Cardiac fibroblast (primary cell): ENCODE data around the gene KCND3.

Experiments
- DNase-seq, 2 donors: peaks; one replicate each; pipeline versions ENCODE4 v3.0.0 to v3.0.0-alpha.2; 2010; ENCODE audit warnings: low read depth in 2 of 2
- H3K4me3 ChIP-seq, 2 donors: replicated peaks in 1 of 2; 1 replicate in 1 of 2; 2 replicates in 1 of 2; pipeline ENCODE4 v1.5.1; 2011; ENCODE audit warnings: low read depth in 2 of 2, low read length in 2 of 2, mild to moderate bottlenecking in 2 of 2, moderate library complexity in 1 of 2
- CTCF ChIP-seq: IDR thresholded peaks from one replicate; pipeline ENCODE4 v1.5.1; 2011; ENCODE audit warnings: low read depth, mild to moderate bottlenecking, low read length, inconsistent platforms

The KCND3 gene

DNA sequence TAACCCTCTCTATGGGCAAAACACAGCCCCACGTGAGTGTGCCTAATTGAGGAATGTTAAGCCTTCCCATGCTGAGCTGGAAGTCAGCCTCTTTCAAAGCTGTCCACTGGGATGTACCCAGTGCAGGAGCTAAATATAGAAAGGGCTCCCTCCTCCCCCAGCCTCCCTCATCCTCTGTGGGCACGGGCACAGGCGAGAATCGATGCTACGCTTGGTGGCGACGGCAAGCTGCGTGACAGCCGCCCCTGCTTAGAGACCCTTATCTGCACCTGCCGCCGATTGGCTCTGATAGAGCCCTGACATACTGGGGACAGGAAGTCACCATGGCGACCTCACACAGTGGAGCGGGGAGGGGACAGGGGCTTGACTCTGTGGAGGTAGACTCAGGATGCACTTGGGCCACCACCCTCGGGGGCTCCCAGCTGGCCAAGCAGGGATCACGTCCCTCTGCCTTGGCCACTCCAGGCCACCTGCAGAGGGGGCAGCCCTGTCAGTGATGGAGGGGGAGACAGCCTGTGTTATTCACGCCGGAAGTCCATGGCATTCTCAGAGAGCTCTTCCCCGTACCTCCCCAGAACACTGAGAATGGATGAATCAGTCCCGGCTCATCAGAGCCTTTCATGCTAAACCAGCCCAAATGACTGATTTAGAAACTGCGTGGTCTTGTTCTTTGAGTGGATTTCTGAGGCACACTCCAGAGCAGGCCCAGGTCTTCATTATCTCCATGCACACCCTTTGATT is 84.8 kb downstream of the KCND3 start:
- no peak for DNase-seq
- no peak overlapping the region for H3K4me3 ChIP-seq
- TF ChIP-seq CTCF: no peak

DNA sequence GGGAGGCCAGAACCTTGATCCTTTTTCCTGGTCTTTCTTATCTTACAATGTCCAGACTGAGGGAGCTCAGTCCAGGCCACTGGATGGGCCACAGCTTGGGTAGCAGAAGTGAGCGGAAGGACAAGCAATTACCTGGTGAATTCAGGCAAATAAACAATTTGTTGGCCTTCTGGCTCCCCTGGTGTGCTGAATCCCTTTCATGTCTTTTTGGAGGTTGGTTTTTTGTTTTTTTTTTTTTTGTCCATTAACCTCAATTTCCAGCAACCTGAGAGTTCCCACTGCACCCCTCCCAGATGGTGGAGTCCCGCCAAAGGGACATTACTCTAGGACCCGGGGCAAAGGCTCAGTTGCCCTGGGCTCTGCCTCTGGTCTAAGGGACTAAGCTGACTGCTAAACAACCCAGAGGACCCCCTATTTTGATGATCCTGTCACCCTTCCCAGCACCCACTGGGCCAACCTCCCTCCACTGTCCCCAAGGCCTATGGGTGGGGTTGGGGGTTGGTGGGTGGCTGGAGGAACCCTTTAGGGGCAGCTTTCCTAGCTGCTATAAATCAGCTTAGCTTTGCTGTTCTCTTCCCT is 85.5 kb downstream of the KCND3 start:
- no peak for DNase-seq

GRCh38 chr1:111903148-111903870 is 86.2 kb downstream of the KCND3 start:
- DNase-seq: no peak
- TF ChIP-seq CTCF: no peak
- no peak overlapping the region for H3K4me3 ChIP-seq

More for the DNA sequence above, 85.5 kb downstream of the KCND3 start:
- TF ChIP-seq CTCF: no peak
- no peak overlapping the region for H3K4me3 ChIP-seq

GRCh38 chr1:111895469-111895868 is 94.0 kb downstream of the KCND3 start:
- DNase-seq: no peak
- TF ChIP-seq CTCF: no peak
- no peak overlapping the region for H3K4me3 ChIP-seq

GRCh38 chr1:111895017-111895416 is 94.5 kb downstream of the KCND3 start:
- TF ChIP-seq CTCF: no peak
- DNase-seq: no peak
- no peak overlapping the region for H3K4me3 ChIP-seq

DNA sequence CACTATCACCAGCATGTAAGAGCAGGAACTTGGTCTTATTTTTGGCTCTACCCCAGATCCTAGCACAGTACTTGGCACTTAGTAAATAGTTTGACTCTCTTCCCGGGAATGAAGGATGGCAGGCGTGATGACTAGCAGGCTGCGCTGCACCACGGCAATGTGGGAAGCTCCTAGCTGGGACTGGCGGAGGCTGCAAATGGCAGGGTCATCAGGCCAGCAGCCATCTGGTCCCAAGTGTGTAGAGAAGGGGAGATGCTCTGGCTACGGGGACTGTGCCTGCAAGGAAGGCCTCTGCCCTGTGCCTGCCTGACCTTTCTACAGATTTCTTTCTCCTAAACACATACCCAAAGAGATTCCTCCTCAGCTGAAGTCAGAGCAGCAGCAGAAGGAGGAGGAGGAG is 95.0 kb downstream of the KCND3 start:
- TF ChIP-seq CTCF: no peak
- DNase-seq: no peak
- no peak overlapping the region for H3K4me3 ChIP-seq
